SK-N-SH treated with all-trans-retinoic acid at 6 μM for 48 hours (cell line): Measurements from ENCODE around the gene TMEM217.

ENCODE experiments used
- BACH2 ChIP-seq: fragments of 250-450 bp; sonication (Bioruptor Pico); IDR thresholded peaks from 2 replicates; pipeline ENCODE4 v1.9.0; 2021; ENCODE audit warnings: mild to moderate bottlenecking, borderline replicate concordance
- OSR1 ChIP-seq: fragments of 250-450 bp; sonication (Bioruptor Pico); IDR thresholded peaks from 2 replicates; pipeline ENCODE4 v1.8.0; 2022; ENCODE audit warnings: moderate library complexity, mild to moderate bottlenecking, inconsistent platforms
- PATZ1 ChIP-seq: fragments of 250-450 bp; sonication (Bioruptor Pico); IDR thresholded peaks from 2 replicates; pipeline ENCODE4 v1.8.0; 2020; ENCODE audit warnings: mild to moderate bottlenecking, moderate library complexity, borderline replicate concordance
- POU6F1 ChIP-seq: fragments of 250-450 bp; sonication (Bioruptor Pico); IDR thresholded peaks from 2 replicates; pipeline ENCODE4 v1.8.0; 2021; ENCODE audit warnings: low read depth, mild to moderate bottlenecking, moderate library complexity, borderline replicate concordance
- RARB ChIP-seq: fragments of 250-450 bp; sonication (Bioruptor Pico); IDR thresholded peaks from 2 replicates; pipeline ENCODE4 v1.8.0; 2021; ENCODE audit warnings: mild to moderate bottlenecking, moderate library complexity
- ZC3H10 ChIP-seq: fragments of 250-450 bp; sonication (Bioruptor Pico); IDR thresholded peaks from 2 replicates; pipeline ENCODE4 v1.5.1; 2021; ENCODE audit warnings: mild to moderate bottlenecking, moderate library complexity
- ZFP3 ChIP-seq: fragments of 250-450 bp; sonication (Bioruptor Pico); IDR thresholded peaks from 2 replicates; pipeline ENCODE4 v1.5.0; 2020; ENCODE audit warnings: mild to moderate bottlenecking, moderate library complexity
- ZNF8 ChIP-seq: fragments of 450-650 bp; formaldehyde crosslinking; IDR thresholded peaks from 2 replicates; pipeline ENCODE4 v1.5.0; 2020; ENCODE audit warnings: mild to moderate bottlenecking, moderate library complexity
- TF ChIP-seq, protein P1 (sequence below): fragments of 250-450 bp; sonication (Bioruptor Pico); IDR thresholded peaks from 2 replicates; pipeline ENCODE4 v1.5.1; 2021; ENCODE audit warnings: mild to moderate bottlenecking, moderate library complexity

DNA sequence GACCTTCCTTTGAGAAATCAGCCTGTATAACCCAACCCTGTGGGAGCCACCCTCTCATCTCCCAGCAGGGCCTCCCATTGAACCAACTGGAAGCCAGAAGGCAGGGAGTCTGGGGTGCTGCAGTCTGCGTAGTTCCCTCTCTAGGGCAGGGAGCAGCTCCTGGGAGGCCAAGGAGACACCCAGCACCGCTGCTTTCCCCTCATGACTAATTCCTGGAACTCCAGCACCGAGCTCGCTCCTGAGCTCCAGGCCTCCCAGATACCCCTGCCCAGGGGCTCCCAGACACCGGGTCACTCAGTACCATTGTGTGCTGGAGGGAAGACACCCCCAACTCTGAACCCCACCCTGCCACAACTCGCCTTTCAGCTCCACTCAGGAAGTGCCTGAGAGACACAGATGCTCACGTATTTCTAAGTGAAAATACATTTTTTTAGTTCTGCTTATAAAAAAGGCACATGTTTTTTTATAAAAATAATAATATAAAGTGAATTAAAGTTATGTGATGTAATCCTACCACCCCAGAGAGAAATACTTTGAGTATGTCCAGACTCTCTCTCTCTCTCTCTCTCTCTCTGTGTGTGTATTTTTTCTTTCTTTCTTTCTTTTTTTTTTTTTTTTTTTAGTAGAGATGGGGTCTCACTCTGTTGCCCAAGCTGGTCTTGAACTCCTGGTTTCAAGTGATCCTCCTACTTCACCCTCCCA, 70.5 kb downstream of the TMEM217 start:
- TF ChIP-seq PATZ1 (CRISPR knock-in tag) (no peak), ZFP3 (CRISPR knock-in tag) (no peak), ZNF8 (CRISPR knock-in tag) (no peak), ZC3H10 (CRISPR knock-in tag) (no peak), POU6F1 (no peak), RARB (CRISPR knock-in tag) (no peak), BACH2 (CRISPR knock-in tag) (no peak), OSR1 (CRISPR knock-in tag) (no peak)
- TF ChIP-seq, protein P1, sequence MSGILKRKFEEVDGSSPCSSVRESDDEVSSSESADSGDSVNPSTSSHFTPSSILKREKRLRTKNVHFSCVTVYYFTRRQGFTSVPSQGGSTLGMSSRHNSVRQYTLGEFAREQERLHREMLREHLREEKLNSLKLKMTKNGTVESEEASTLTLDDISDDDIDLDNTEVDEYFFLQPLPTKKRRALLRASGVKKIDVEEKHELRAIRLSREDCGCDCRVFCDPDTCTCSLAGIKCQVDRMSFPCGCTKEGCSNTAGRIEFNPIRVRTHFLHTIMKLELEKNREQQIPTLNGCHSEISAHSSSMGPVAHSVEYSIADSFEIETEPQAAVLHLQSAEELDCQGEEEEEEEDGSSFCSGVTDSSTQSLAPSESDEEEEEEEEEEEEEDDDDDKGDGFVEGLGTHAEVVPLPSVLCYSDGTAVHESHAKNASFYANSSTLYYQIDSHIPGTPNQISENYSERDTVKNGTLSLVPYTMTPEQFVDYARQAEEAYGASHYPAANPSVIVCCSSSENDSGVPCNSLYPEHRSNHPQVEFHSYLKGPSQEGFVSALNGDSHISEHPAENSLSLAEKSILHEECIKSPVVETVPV (CRISPR knock-in tag) = no peak
